ACC112 (cell line): ENCODE results near the gene AGAP1.

Experiments
- H2AFZ ChIP-seq: fragments of 200-600 bp; sonication (generic); one replicate; pipeline ENCODE4 v1.6.0; 2017; ENCODE audit warnings: antibody characterized with exemption, low read length; ENCODE audit not compliant: unreplicated experiment
- H3K27ac ChIP-seq: fragments of 200-600 bp; sonication (generic); 2 replicates; pipeline ENCODE4 v1.5.1; 2014; ENCODE audit warnings: low read depth, mild to moderate bottlenecking, antibody characterized with exemption, low read length, moderate library complexity
- H3K27me3 ChIP-seq: fragments of 200-600 bp; sonication (generic); 2 replicates; pipeline ENCODE4 v1.6.1; 2014; ENCODE audit warnings: mild to moderate bottlenecking, antibody characterized with exemption, low read length, moderate library complexity, mixed read lengths; ENCODE audit not compliant: insufficient read depth
- H3K36me3 ChIP-seq: fragments of 200-600 bp; sonication (generic); 2 replicates; pipeline ENCODE4 v1.6.1; 2016; ENCODE audit warnings: mild to moderate bottlenecking, antibody characterized with exemption, low read length, moderate library complexity, mixed read lengths; ENCODE audit not compliant: insufficient read depth
- H3K4me1 ChIP-seq: fragments of 200-600 bp; sonication (generic); one replicate; pipeline ENCODE4 v1.6.1; 2016; ENCODE audit warnings: low read length, mixed read lengths; ENCODE audit not compliant: insufficient read depth, unreplicated experiment, control insufficient read depth
- H3K4me3 ChIP-seq: fragments of 200-600 bp; sonication (generic); 2 replicates; pipeline ENCODE4 v1.5.1; 2014; ENCODE audit warnings: mild to moderate bottlenecking, low read depth, low read length
- H3K79me2 ChIP-seq: fragments of 200-600 bp; sonication (generic); one replicate; pipeline ENCODE4 v1.6.0; 2016; ENCODE audit warnings: low read length; ENCODE audit not compliant: control insufficient read depth, unreplicated experiment, insufficient read depth

The AGAP1 gene

DNA sequence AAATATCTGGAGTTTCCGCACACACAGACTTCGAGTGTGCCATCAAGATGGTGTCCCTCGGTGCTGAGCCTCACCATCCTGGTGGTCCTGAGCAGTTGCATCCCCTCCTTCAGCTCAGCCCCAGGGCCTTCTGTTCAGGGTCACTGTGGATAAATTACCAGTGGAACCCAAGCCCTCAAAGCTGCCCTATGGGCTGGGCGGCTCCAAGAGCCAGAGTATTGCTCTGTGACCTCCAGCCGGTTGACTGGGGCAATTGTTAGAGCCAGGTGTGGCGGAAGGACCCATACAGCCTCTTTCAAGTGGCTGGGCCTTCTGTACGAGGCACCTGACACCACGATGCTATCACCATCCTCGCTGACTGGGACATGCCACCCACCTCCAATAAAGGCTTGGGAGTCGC, 458.9 kb downstream of the AGAP1 start:
- H3K27ac ChIP-seq: no peak overlapping the region
- no peaks in the 10 kb centered on the region for H3K79me2 ChIP-seq
- H3K27me3 ChIP-seq: no peaks in the 10 kb centered on the region
- H3K36me3 ChIP-seq: no peaks in the 10 kb centered on the region
- no peak overlapping the region for H3K4me3 ChIP-seq
- H3K4me1 ChIP-seq: no peaks in the 10 kb centered on the region
- H2AFZ ChIP-seq: no peak overlapping the region

DNA sequence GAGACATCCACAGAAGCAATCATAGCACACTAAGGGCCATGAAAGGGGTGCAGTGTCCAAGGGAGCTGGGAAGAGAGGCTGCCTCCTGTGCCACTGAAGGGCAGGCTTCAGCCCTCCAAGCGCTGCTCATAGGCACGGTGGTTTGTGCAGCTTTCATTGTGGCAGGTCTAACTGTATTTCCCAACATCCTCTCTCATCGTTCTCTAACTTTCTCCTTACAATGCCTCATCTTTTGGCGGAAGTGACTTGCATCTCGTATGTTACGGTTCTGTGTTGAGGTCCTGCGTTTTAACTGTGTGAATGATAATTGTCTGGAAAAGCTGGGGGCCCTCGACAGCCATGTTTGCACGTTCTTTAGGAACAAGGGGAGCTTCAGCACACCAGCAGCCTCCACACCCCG, 460.4 kb downstream of the AGAP1 start:
- Histone ChIP-seq H3K36me3 (no peaks in the 10 kb centered on the region), H3K4me1 (peaks cover 3% of the 10 kb centered on the region), H3K27me3 (no peaks in the 10 kb centered on the region), H3K4me3 (no peak overlapping the region), H3K27ac (no peak overlapping the region), H3K79me2 (no peaks in the 10 kb centered on the region), H2AFZ (no peak overlapping the region)

DNA sequence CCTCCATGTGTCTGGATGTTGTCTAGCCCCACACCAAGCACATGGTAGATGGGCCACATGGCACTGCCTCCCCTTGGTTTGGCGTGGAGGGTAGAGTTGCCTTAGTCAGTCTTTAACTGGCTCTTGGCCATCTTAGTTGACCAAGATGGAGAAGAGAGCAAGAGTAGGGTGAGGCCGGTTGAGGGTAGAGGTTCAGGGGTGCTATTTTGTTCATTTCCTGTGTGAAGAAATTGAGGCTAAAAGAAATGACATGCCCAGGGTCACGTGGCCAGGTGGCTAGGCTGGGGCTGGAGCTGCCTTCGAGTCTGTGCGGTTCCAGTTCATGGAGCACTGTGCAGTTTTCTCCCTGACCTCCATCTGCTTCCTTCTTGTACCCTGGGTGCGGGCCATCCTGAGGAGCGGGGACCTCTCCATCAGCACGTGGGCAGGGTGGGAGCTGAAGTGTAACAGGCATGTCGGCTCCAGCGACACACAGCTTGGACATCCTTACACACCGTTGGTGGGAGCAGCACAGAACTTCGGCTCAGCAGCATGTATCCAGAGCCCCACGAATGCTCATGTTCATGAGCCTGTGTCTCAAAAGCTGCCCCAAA, 461.1 kb downstream of the AGAP1 start:
- Histone ChIP-seq H3K79me2 (no peaks in the 10 kb centered on the region), H3K4me3 (no peak overlapping the region), H2AFZ (no peak overlapping the region), H3K36me3 (no peaks in the 10 kb centered on the region), H3K27me3 (no peaks in the 10 kb centered on the region), H3K27ac (no peak overlapping the region), H3K4me1 (peaks cover 5% of the 10 kb centered on the region)

DNA sequence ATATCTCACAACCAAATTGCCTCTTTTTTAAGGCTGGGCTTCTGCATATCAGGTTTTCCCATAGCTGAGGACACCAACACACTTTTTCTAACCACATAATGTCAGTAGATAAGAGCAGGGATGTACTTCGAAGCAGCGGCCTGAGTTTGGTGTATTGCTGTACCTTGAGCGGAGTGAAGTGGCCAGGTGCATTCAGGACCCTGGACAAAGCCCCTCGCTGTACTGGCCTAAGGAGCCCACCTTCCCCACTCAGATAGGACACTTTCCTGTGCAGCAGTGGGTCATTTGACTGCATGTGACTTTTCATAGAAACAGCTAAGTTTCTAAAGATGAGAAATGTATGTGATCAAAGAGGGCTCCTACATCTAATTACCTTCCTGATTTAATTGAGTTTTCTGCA, 461.8 kb downstream of the AGAP1 start:
- H3K27ac ChIP-seq: no peak overlapping the region
- H3K27me3 ChIP-seq: no peaks in the 10 kb centered on the region
- no peak overlapping the region for H3K4me3 ChIP-seq
- H2AFZ ChIP-seq: no peak overlapping the region
- peaks cover 5% of the 10 kb centered on the region for H3K4me1 ChIP-seq
- no peaks in the 10 kb centered on the region for H3K36me3 ChIP-seq
- H3K79me2 ChIP-seq: no peaks in the 10 kb centered on the region

DNA sequence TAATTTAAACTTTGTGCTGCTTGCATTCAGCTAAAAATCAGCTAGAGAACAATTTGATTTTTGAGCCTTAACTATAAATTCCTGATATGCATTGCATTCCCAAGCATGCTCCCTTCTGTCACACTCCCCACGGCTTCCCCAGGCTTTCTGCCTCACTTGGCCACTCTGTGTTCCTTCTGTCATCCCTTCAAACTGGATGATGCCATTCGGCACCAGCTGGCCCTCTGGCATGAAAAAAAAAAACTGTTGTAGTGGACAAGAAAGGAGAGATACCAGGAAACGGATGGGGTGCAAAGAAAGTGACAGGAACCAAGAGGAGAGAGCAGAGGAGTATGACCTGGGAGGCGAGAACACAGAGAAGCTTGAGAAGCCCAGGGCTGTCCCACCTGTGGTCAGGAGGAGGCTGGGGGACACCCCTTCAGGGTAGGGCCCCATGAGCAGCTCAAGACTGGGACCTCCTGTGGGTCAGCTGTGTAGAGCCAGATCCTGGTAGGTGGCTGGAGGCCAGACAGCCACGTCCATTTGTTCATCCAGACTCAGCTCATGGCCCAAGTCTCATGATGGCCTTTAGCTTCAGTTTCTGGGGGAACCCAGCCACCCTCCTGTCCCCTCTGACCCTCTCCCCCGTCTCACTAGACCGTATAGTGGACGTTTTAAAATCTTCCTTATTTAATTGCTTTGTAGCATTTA, 462.6 kb downstream of the AGAP1 start:
- no peak overlapping the region for H3K27ac ChIP-seq
- H3K79me2 ChIP-seq: no peaks in the 10 kb centered on the region
- no peak overlapping the region for H2AFZ ChIP-seq
- H3K36me3 ChIP-seq: no peaks in the 10 kb centered on the region
- peaks cover 5% of the 10 kb centered on the region for H3K4me1 ChIP-seq
- H3K27me3 ChIP-seq: no peaks in the 10 kb centered on the region
- no peak overlapping the region for H3K4me3 ChIP-seq

DNA sequence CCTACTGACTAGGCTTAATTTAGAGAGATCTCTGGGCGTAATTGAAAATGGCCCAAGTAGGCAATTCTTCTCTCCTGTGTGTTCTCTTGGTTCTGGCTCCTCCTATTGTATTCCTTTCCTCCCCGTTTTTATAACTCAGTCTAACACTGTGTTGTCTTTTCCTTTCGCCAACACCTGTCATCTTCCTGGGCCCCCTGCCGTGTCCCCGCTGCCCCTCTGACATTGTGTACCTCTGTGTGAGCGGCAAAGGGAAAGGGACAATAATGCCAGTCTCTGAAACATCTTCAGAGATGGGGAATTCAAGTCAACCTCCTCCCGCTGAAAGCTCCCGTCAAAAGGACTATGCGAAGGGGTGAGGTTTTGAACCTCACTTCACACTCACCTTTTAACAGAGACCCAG, 463.4 kb downstream of the AGAP1 start:
- no peak overlapping the region for H2AFZ ChIP-seq
- H3K79me2 ChIP-seq: no peaks in the 10 kb centered on the region
- no peaks in the 10 kb centered on the region for H3K36me3 ChIP-seq
- H3K27me3 ChIP-seq: no peaks in the 10 kb centered on the region
- H3K27ac ChIP-seq: no peak overlapping the region
- H3K4me3 ChIP-seq: no peak overlapping the region
- H3K4me1 ChIP-seq: peaks cover 5% of the 10 kb centered on the region

DNA sequence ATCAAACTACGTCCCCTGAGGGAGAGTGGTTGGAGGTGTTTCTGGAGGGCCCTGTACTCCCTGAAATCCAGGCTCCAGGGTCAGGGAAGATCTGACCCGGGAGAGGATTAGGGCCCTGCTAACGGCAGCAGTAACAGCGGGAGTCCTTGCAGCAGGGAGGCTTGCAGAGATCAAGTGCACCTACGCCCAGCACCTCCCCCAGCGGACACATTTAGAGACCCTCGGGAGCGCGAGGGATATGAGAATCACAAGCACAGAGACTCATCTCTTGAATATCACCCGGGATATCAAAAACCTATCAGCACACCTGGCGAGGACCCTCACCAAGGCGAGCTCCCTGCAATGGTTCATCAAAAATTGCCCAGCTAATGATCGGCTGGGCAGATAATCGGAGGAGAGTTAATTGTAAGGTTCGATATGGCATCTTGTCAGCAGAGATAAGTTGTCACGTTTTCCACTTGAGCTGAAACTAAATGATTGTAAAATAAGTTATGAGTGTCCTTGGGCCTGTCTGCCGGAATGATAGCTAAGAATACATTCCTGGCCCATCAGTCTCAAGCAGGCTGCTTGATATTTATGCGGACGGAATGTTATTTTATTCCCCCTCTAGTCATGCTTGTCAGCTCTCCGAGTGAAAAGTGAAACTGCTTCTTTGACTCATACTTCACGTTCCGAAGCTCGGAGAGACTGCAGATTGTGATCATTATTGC, 464.5 kb downstream of the AGAP1 start:
- H3K36me3 ChIP-seq: no peaks in the 10 kb centered on the region
- H3K79me2 ChIP-seq: no peaks in the 10 kb centered on the region
- H2AFZ ChIP-seq: peak overlapping the region; percentile 30
- peaks cover 5% of the 10 kb centered on the region for H3K4me1 ChIP-seq
- H3K27me3 ChIP-seq: no peaks in the 10 kb centered on the region
- H3K27ac ChIP-seq: no peak overlapping the region
- peak overlapping the region; percentile 78 for H3K4me3 ChIP-seq

DNA sequence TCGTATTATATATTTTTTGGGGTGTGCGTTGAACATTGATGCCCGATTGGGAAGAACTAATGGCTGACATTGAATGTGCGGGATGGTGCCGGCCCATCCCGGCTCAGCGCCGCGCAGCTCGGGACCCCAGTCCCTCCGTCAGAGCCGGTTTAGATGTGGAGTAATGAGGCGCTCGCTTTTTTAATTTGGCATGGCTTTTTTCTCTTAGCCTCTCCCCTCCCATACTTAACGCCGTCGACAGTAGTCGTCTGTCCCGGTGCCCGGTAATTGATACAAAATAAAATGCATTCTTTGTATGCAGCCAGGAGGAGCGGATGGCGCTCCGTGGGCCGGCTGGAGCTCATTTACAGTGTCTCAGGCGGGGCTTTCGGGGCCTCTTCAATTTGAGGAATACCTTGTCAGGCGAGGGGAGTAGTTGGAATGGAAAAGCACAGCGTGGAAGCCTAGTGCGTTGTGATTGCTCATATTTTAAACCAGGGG, 465.1 kb downstream of the AGAP1 start:
- Histone ChIP-seq H3K79me2 (no peaks in the 10 kb centered on the region), H3K27me3 (no peaks in the 10 kb centered on the region), H3K27ac (no peak overlapping the region), H2AFZ (peak overlapping the region; percentile 30), H3K4me3 (peak overlapping the region; percentile 78), H3K36me3 (no peaks in the 10 kb centered on the region), H3K4me1 (peaks cover 5% of the 10 kb centered on the region)

DNA sequence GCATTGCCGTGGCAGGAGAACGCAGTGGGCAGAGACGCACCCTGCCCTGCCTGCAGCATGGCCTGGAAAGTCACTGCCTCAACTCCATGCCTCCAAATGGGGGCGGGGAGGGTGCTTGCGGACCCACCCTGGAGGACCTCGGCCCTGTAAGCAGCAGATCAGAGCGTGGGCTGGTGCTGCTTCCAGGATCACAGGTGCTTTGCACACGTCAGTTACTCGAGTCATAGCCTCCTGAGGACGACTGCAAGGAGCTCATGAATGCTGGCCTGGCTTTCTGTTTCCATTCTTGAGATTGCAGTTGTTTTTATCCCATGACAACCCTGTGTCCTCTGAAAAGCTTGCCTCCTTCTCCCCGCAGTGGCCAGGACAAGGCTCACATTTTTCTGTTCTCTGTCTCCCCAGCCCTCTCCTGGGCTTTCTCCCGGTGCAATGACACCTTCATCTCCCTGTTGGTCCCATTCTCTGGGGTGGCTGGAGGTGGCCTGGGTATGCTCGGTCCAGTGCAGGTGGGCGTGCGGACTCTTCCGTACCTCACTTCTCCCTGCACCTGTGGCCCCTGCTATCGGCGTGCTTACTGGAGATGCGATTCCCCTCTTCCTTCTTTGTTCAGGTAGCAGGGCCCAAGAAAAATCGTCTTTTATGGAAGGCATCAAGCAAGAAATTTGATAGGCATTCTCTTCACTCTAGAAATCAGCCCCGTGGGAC, 466.3 kb downstream of the AGAP1 start:
- Histone ChIP-seq H3K27ac (no peak overlapping the region), H3K27me3 (no peaks in the 10 kb centered on the region), H3K4me1 (peaks cover 5% of the 10 kb centered on the region), H3K79me2 (no peaks in the 10 kb centered on the region), H3K36me3 (no peaks in the 10 kb centered on the region), H2AFZ (no peak overlapping the region), H3K4me3 (no peak overlapping the region)

DNA sequence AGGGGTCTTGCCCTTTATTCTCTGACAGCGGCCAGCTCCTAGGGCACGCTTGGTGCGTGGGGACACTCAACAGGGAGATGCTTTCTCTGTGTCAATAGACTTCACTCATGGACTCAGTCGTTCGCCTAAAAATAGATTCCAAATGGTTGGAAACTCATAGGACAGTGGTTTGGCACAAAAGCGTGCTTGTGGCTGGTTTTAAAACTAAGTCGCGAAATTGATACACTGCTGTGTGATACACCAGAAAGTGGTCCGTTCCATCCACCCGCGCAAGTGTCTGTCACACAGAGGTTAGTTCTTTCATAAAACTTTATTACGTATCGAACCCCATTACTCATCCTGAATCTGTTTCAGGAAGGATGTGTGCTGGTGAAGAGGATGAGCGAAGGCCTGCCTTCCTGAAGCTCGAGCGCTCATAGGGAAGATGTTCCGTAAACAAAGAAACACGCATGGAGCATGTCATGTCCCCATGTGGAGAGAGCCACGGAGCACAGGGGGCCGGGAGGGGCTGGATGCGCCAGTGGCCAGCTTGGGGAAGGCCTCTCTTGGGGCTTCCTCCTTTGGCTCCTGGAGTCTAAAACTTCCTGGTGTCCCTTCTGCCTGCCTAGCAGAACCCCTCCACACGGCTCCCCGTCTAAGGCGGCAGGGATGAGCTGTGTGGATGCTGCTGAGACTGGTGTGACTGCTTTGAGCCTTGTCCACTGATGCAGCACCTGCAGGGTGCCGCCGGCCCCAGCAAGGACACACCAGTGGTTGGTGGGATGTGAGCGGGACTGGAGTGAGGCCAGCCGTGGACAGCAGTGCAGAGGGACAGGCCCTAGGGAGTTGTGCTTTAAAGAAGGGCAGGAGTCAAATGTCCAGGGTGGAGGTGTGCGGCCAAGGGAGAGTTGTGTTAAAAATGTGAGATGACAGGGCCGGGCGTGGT, 467.1 kb downstream of the AGAP1 start:
- no peaks in the 10 kb centered on the region for H3K27me3 ChIP-seq
- H2AFZ ChIP-seq: no peak overlapping the region
- H3K4me3 ChIP-seq: no peak overlapping the region
- no peak overlapping the region for H3K27ac ChIP-seq
- H3K79me2 ChIP-seq: no peaks in the 10 kb centered on the region
- H3K36me3 ChIP-seq: no peaks in the 10 kb centered on the region
- H3K4me1 ChIP-seq: peaks cover 5% of the 10 kb centered on the region
